Testis (tissue), 3 donors: ENCODE results near the gene PLXDC2. TPM values are rescaled to one million over a fixed set of nuclear protein-coding genes. Genes with fewer than 3 reads are reported as not detected.
A peak's percentile ranks its signal among the peaks of the same experiment; 100 is the strongest.

Source experiments
- DNase-seq: peaks from one replicate; pipeline ENCODE4 v3.0.0-alpha.2; 2019
- H3K27ac ChIP-seq, 2 donors: fragments of 200-600 bp; sonication (generic); one replicate each; pipeline ENCODE4 v1.5.1; 2019
- H3K27me3 ChIP-seq: fragments of 200-600 bp; sonication (generic); one replicate; pipeline ENCODE4 v1.5.1; 2019
- H3K36me3 ChIP-seq: fragments of 200-600 bp; sonication (generic); one replicate; pipeline ENCODE4 v1.5.1; 2017; ENCODE audit warnings: low read depth; ENCODE audit errors: missing control alignments
- H3K4me1 ChIP-seq: fragments of 200-600 bp; sonication (generic); one replicate; pipeline ENCODE4 v1.5.1; 2019
- H3K4me3 ChIP-seq, 2 donors: fragments of 200-600 bp; sonication (generic); one replicate each; pipeline ENCODE4 v1.5.1; 2017 to 2019
- H3K9me3 ChIP-seq: fragments of 200-600 bp; sonication (generic); one replicate; pipeline ENCODE4 v1.5.1; 2017
- CTCF ChIP-seq, 3 experiments: fragments of 450-650 bp in 2 of 3; fragments of 200-600 bp in 1 of 3; sonication (generic) in 1 of 3; IDR thresholded peaks; one replicate each; pipeline ENCODE4 v1.5.1; 2016 to 2019; ENCODE audit warnings: antibody characterized with exemption in 3 of 3, mild to moderate bottlenecking in 2 of 3, moderate library complexity in 1 of 3
- POLR2A ChIP-seq: fragments of 450-650 bp; IDR thresholded peaks from one replicate; pipeline ENCODE4 v1.6.1; 2017; ENCODE audit warnings: antibody characterized with exemption, mild to moderate bottlenecking, moderate library complexity
- WGBS, 2 donors: methylation state at CpG; one replicate each; pipeline ENCODE4 v1.1.5; 2018; 5-methylcytosine and 5-hydroxymethylcytosine counted together
- intact Hi-C: fragments of 100-400 bp; cut with DNase I; formaldehyde crosslinking; loops from one replicate; pipeline ENCODE4 v1.15.1; 2023; ENCODE audit warnings: low total_unique reads
- polyA plus RNA-seq: library from polyadenylated mRNA; stranded (reverse); fragments of 350-450 nt; fragmentation: Illumina TruSeq; extraction: RNeasy Lipid Tissue Mini Kit (QIAGEN cat#74804); gene quantifications from one replicate; pipeline ENCODE4 v1.2.3, GENCODE V29; 2014; ENCODE audit warnings: low read depth, low replicate concordance; ENCODE audit not compliant: insufficient read depth
- total RNA-seq, 2 donors: library from RNA; depleted of rRNA; stranded (reverse); fragments of >200 nt; gene quantifications; one replicate each; pipeline ENCODE4 v1.2.3, GENCODE V29; 2016

The PLXDC2 gene
- total and polyA plus RNA-seq, 3 donors from 2014 or later = 27.5 to 81.7 (median 53.6) TPM

GRCh38 chr10:19817231-19817933 lies 1.1 kb downstream of the PLXDC2 start:
- peak overlapping the region; percentile 69 to 85 for H3K4me3 ChIP-seq
- no peaks in the 10 kb centered on the region for H3K36me3 ChIP-seq
- intact Hi-C loops = loop anchor here (10.0 kb wide), 1 partner anchor 947 kb away; no protein-coding TSS in a partner anchor
- peak overlapping the region; percentile 73 to 88 for H3K27ac ChIP-seq
- H3K27me3 ChIP-seq = no peaks in the 10 kb centered on the region
- 0 to 1% methylated on average over 6 to 23 of the region's 27 CpGs for WGBS, 2 donors
- H3K4me1 ChIP-seq = peaks cover 12% of the 10 kb centered on the region
- peak; percentile 46 for DNase-seq
- TF ChIP-seq POLR2A (no peak), CTCF (IDR thresholded peaks at IDR 0.05) (peak in 1 of 3 experiments; percentile 11)
- H3K9me3 ChIP-seq = no peaks in the 10 kb centered on the region

- no peaks in the 10 kb centered on the region for H3K27me3 ChIP-seq
- TF ChIP-seq CTCF (IDR thresholded peaks at IDR 0.05) = no peak
- no peak for DNase-seq
- H3K9me3 ChIP-seq = no peaks in the 10 kb centered on the region
- H3K4me3 ChIP-seq = peak overlapping the region; percentile 69 to 85
- WGBS, 2 donors = 2 to 4% methylated on average over 1 of the region's 1 CpG
- H3K36me3 ChIP-seq = no peaks in the 10 kb centered on the region
- intact Hi-C loops = loop anchor here (10.0 kb wide), 1 partner anchor 946 kb away; no protein-coding TSS in a partner anchor
- peak overlapping the region in 1 of 2 donors; percentile 88 for H3K27ac ChIP-seq
- H3K4me1 ChIP-seq = peaks cover 12% of the 10 kb centered on the region
Measured at GRCh38 chr10:19818876-19819275, 2.6 kb downstream of the PLXDC2 start.

- Histone ChIP-seq H3K9me3 (no peaks in the 10 kb centered on the region), H3K4me1 (peaks cover 12% of the 10 kb centered on the region), H3K36me3 (no peaks in the 10 kb centered on the region), H3K4me3 (no peak overlapping the region), H3K27me3 (no peaks in the 10 kb centered on the region), H3K27ac (peak overlapping the region in 1 of 2 donors; percentile 88)
- TF ChIP-seq CTCF (IDR thresholded peaks at IDR 0.05) = peak; percentile 83 to 93 (median 86)
- TF ChIP-seq POLR2A = no peak
- intact Hi-C loops = loop anchor here (10.0 kb wide), 1 partner anchor 945 kb away; no protein-coding TSS in a partner anchor
- peak; percentile 76 for DNase-seq
- WGBS, 2 donors = 0 to 1% methylated on average over 2 of the region's 2 CpGs
Measured at GRCh38 chr10:19819419-19820033, 3.3 kb downstream of the PLXDC2 start.

- H3K27ac ChIP-seq = no peak overlapping the region
- 74 to 77% methylated on average over 5 of the region's 5 CpGs for WGBS, 2 donors
- no peaks in the 10 kb centered on the region for H3K27me3 ChIP-seq
- H3K4me1 ChIP-seq = peaks cover 24% of the 10 kb centered on the region
- TF ChIP-seq POLR2A = no peak
- TF ChIP-seq CTCF (IDR thresholded peaks at IDR 0.05) = no peak
- H3K36me3 ChIP-seq = no peaks in the 10 kb centered on the region
- intact Hi-C loops = no loop called here
- H3K9me3 ChIP-seq = no peaks in the 10 kb centered on the region
- H3K4me3 ChIP-seq = no peak overlapping the region
- DNase-seq = no peak
Measured at GRCh38 chr10:19824381-19825342, 8.4 kb downstream of the PLXDC2 start.
